Measurements from ENCODE around the gene CIDEB. TPM values are rescaled to one million over a fixed set of nuclear protein-coding genes. Genes with fewer than 3 reads are reported as not detected.
A peak's percentile ranks its signal among the peaks of the same experiment; 100 is the strongest.

The CIDEB gene
- total and polyA plus RNA-seq, 8 donors: 6.3 to 15.0 (median 9.6) TPM

GRCh38 chr14:24271134-24271833 lies 36.5 kb downstream of the CIDEB start, which contains the start of gene RABGGTA:
Gene RABGGTA (minus strand): TSS chr14:24271597. CDS start chr14:24271115, 482 bp downstream.
- DNase-seq (peak; percentile 89 to 96 (median 92)), FAIRE-seq (no peak), ATAC-seq (peak; percentile 90 to 96 (median 91))
- H3K9me3 ChIP-seq: no peaks in the 10 kb centered on the region
- no peaks in the 10 kb centered on the region for H3K27me3 ChIP-seq
- H3K4me1 ChIP-seq: peaks cover 11 to 25% (median 18%) of the 10 kb centered on the region in 3 donors
- WGBS, 2 donors: 0 to 1% methylated on average over 42 to 61 of the region's 61 CpGs
- H3K4me3 ChIP-seq: peak within 1 kb of the TSS; percentile 48 to 99 (median 90)
- peaks cover 0 to 16% (median 0%) of the 10 kb centered on the region in 3 donors for H3K36me3 ChIP-seq
- TF ChIP-seq, protein P1, sequence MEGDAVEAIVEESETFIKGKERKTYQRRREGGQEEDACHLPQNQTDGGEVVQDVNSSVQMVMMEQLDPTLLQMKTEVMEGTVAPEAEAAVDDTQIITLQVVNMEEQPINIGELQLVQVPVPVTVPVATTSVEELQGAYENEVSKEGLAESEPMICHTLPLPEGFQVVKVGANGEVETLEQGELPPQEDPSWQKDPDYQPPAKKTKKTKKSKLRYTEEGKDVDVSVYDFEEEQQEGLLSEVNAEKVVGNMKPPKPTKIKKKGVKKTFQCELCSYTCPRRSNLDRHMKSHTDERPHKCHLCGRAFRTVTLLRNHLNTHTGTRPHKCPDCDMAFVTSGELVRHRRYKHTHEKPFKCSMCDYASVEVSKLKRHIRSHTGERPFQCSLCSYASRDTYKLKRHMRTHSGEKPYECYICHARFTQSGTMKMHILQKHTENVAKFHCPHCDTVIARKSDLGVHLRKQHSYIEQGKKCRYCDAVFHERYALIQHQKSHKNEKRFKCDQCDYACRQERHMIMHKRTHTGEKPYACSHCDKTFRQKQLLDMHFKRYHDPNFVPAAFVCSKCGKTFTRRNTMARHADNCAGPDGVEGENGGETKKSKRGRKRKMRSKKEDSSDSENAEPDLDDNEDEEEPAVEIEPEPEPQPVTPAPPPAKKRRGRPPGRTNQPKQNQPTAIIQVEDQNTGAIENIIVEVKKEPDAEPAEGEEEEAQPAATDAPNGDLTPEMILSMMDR (IDR thresholded peaks at IDR 0.05): peak; percentile 49 to 73 (median 60)
- peak within 1 kb of the TSS; percentile 90 to 98 (median 96) for H3K27ac ChIP-seq
- intact Hi-C loops (cut with DNase I): no loop called here

GRCh38 chr14:24270537-24271133 lies 37.1 kb downstream of the CIDEB start:
- TF ChIP-seq, protein P1 (IDR thresholded peaks at IDR 0.05): no peak
- Histone ChIP-seq H3K4me3 (peak overlapping the region; percentile 48 to 99 (median 90)), H3K27me3 (no peaks in the 10 kb centered on the region), H3K36me3 (peaks cover 0 to 18% (median 0%) of the 10 kb centered on the region in 3 donors), H3K4me1 (peaks cover 11 to 25% (median 18%) of the 10 kb centered on the region in 3 donors), H3K27ac (peak overlapping the region; percentile 90 to 98 (median 96)), H3K9me3 (no peaks in the 10 kb centered on the region)
- ATAC-seq (peak in 3 of 4 donors; percentile 1 to 4 (median 3)), DNase-seq (no peak), FAIRE-seq (no peak)
- intact Hi-C loops (cut with DNase I): no loop called here
- WGBS, 2 donors: 12% methylated on average over 13 of the region's 13 CpGs

- Histone ChIP-seq H3K4me3 (no peak overlapping the region), H3K27ac (no peak overlapping the region), H3K9me3 (no peaks in the 10 kb centered on the region), H3K36me3 (peaks cover 0 to 18% (median 0%) of the 10 kb centered on the region in 3 donors), H3K4me1 (peaks cover 11 to 22% (median 18%) of the 10 kb centered on the region in 3 donors), H3K27me3 (no peaks in the 10 kb centered on the region)
- no peak for ATAC-seq
- intact Hi-C loops (cut with DNase I): no loop called here
- no peak for FAIRE-seq
- TF ChIP-seq, protein P1 (IDR thresholded peaks at IDR 0.05): no peak
- 92 to 96% methylated on average over 14 of the region's 14 CpGs for WGBS, 2 donors
- peak in 2 of 6 donors; percentile 34 to 69 for DNase-seq
Observed at GRCh38 chr14:24269910-24270536, 37.8 kb downstream of the CIDEB start.

DNA sequence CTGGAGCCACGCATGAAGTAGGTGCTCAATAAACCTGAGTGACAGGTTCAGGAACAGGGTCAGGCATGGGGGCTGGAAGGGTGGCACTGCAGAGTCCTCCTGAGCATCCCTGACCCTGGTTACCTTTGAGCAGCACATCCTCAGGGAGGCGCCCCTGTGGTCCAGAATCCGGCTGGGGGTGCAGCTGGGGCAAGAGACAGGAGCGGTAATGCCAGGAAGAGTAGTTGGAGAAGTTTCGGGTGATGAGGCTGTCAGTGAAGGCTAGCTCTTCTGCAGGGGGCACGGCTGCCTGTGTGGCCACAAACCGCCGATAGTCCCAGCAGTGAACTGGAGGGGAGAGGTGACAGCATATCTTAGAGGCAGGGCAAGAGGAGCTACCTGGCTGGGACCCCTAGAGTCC lies 38.4 kb downstream of the CIDEB start:
- H3K4me3 ChIP-seq: no peak overlapping the region
- H3K4me1 ChIP-seq: peaks cover 11 to 22% (median 18%) of the 10 kb centered on the region in 3 donors
- H3K9me3 ChIP-seq: no peaks in the 10 kb centered on the region
- H3K36me3 ChIP-seq: peaks cover 0 to 18% (median 0%) of the 10 kb centered on the region in 3 donors
- intact Hi-C loops (cut with DNase I): no loop called here
- peak in 2 of 6 donors; percentile 9 to 33 for DNase-seq
- no peak for FAIRE-seq
- TF ChIP-seq, protein P1 (IDR thresholded peaks at IDR 0.05): no peak
- H3K27me3 ChIP-seq: no peaks in the 10 kb centered on the region
- 94 to 96% methylated on average over 8 of the region's 8 CpGs for WGBS, 2 donors
- no peak for ATAC-seq
- H3K27ac ChIP-seq: no peak overlapping the region
